Suprapubic skin (tissue), 3 donors: Measurements from ENCODE around the gene WHRN.

Source experiments
- CTCF ChIP-seq, 2 donors: fragments of 200-600 bp in 1 of 2; fragments of 450-650 bp in 1 of 2; sonication (generic) in 1 of 2; IDR thresholded peaks; one replicate each; pipeline ENCODE4 v1.5.1; 2016 to 2019; ENCODE audit warnings: antibody characterized with exemption in 2 of 2, mild to moderate bottlenecking in 1 of 2, moderate library complexity in 1 of 2
- POLR2A ChIP-seq, 2 donors: fragments of 450-650 bp; IDR thresholded peaks; one replicate each; pipeline ENCODE4 v1.6.1; 2017; ENCODE audit warnings: antibody characterized with exemption in 2 of 2, mild to moderate bottlenecking in 2 of 2, moderate library complexity in 2 of 2

GRCh38 chr9:114499528-114499927 lies 5.7 kb downstream of the WHRN start:
- TF ChIP-seq CTCF (IDR thresholded peaks at IDR 0.05) (no peak), POLR2A (IDR thresholded peaks at IDR 0.05) (no peak)
